Measurements from ENCODE around the gene IRF2BP1.

IRF2BP1 gene

GRCh38 chr19:45852145-45852750 is 33.7 kb downstream of the IRF2BP1 start:
- Histone ChIP-seq H3K36me3 (ENCODE audit: insufficient read depth, low read length) (peaks cover 14% of the 10 kb centered on the region), H3K4me3 (ENCODE audit: low read depth, low read length) (no peak overlapping the region), H3K27me3 (ENCODE audit: insufficient read depth, low read length) (no peaks in the 10 kb centered on the region), H2AFZ (ENCODE audit: low read length, unreplicated experiment) (no peak overlapping the region), H3K4me1 (ENCODE audit: control insufficient read depth, insufficient read depth, low read length, unreplicated experiment) (no peaks in the 10 kb centered on the region), H3K27ac (ENCODE audit: low read depth, low read length) (no peak overlapping the region), H3K79me2 (ENCODE audit: control insufficient read depth, insufficient read depth, low read length, unreplicated experiment) (peaks cover 7% of the 10 kb centered on the region)

- H2AFZ ChIP-seq (ENCODE audit: low read length, unreplicated experiment): no peak overlapping the region
- no peak overlapping the region for H3K4me3 ChIP-seq (ENCODE audit: low read depth, low read length)
- H3K27me3 ChIP-seq (ENCODE audit: insufficient read depth, low read length): no peaks in the 10 kb centered on the region
- no peak overlapping the region for H3K27ac ChIP-seq (ENCODE audit: low read depth, low read length)
- H3K4me1 ChIP-seq (ENCODE audit: control insufficient read depth, insufficient read depth, low read length, unreplicated experiment): no peaks in the 10 kb centered on the region
- H3K79me2 ChIP-seq (ENCODE audit: control insufficient read depth, insufficient read depth, low read length, unreplicated experiment): no peaks in the 10 kb centered on the region
- peaks cover 14% of the 10 kb centered on the region for H3K36me3 ChIP-seq (ENCODE audit: insufficient read depth, low read length)
Measured at GRCh38 chr19:45848922-45849321, 37.0 kb downstream of the IRF2BP1 start.

- Histone ChIP-seq H2AFZ (ENCODE audit: low read length, unreplicated experiment) (no peak overlapping the region), H3K4me1 (ENCODE audit: control insufficient read depth, insufficient read depth, low read length, unreplicated experiment) (no peaks in the 10 kb centered on the region), H3K27me3 (ENCODE audit: insufficient read depth, low read length) (no peaks in the 10 kb centered on the region), H3K4me3 (ENCODE audit: low read depth, low read length) (no peak overlapping the region), H3K27ac (ENCODE audit: low read depth, low read length) (no peak overlapping the region), H3K36me3 (ENCODE audit: insufficient read depth, low read length) (peaks cover 20% of the 10 kb centered on the region), H3K79me2 (ENCODE audit: control insufficient read depth, insufficient read depth, low read length, unreplicated experiment) (no peaks in the 10 kb centered on the region)
Measured at GRCh38 chr19:45847663-45848062, 38.3 kb downstream of the IRF2BP1 start.

- no peaks in the 10 kb centered on the region for H3K4me1 ChIP-seq (ENCODE audit: control insufficient read depth, insufficient read depth, low read length, unreplicated experiment)
- no peaks in the 10 kb centered on the region for H3K27me3 ChIP-seq (ENCODE audit: insufficient read depth, low read length)
- H3K79me2 ChIP-seq (ENCODE audit: control insufficient read depth, insufficient read depth, low read length, unreplicated experiment): no peaks in the 10 kb centered on the region
- H3K36me3 ChIP-seq (ENCODE audit: insufficient read depth, low read length): peaks cover 20% of the 10 kb centered on the region
- H2AFZ ChIP-seq (ENCODE audit: low read length, unreplicated experiment): no peak overlapping the region
- no peak overlapping the region for H3K4me3 ChIP-seq (ENCODE audit: low read depth, low read length)
- no peak overlapping the region for H3K27ac ChIP-seq (ENCODE audit: low read depth, low read length)
Measured at GRCh38 chr19:45842198-45842597, 43.7 kb downstream of the IRF2BP1 start.

GRCh38 chr19:45834970-45835369 is 51.0 kb downstream of the IRF2BP1 start:
- H2AFZ ChIP-seq (ENCODE audit: low read length, unreplicated experiment): no peak overlapping the region
- H3K27ac ChIP-seq (ENCODE audit: low read depth, low read length): no peak overlapping the region
- H3K4me1 ChIP-seq (ENCODE audit: control insufficient read depth, insufficient read depth, low read length, unreplicated experiment): no peaks in the 10 kb centered on the region
- H3K27me3 ChIP-seq (ENCODE audit: insufficient read depth, low read length): no peaks in the 10 kb centered on the region
- H3K36me3 ChIP-seq (ENCODE audit: insufficient read depth, low read length): peaks cover 7% of the 10 kb centered on the region
- H3K4me3 ChIP-seq (ENCODE audit: low read depth, low read length): no peak overlapping the region
- H3K79me2 ChIP-seq (ENCODE audit: control insufficient read depth, insufficient read depth, low read length, unreplicated experiment): no peaks in the 10 kb centered on the region
